PC-9 (cell line): ENCODE data around the gene PKHD1. TPM values are rescaled to one million over a fixed set of nuclear protein-coding genes. Genes with fewer than 3 reads are reported as not detected.

Experiments used
- BruUV-seq: library from RNA; stranded (reverse); fragments of 400-500 nt; replicated peaks from 2 replicates; lab custom pipeline; 2021; lab: Mats Ljungman, UMichigan
- CTCF ChIA-PET: fragments of 300-600 bp; sonication (Branson Sonifier 250); formaldehyde crosslinking; loops from one replicate; lab custom pipeline; 2022; ENCODE audit warnings: antibody characterized with exemption; lab: Charles Lee
- POLR2A ChIA-PET: fragments of 300-600 bp; sonication (Branson Sonifier 250); formaldehyde crosslinking; loops from one replicate; lab custom pipeline; 2022; ENCODE audit warnings: antibody characterized with exemption; ENCODE audit not compliant: unreplicated experiment; lab: Charles Lee
- DNase-seq, 2 experiments: peaks; one replicate each; pipeline versions ENCODE4 v3.0.0 to v3.0.0-alpha.2; 2015 to 2022; ENCODE audit warnings: mixed read lengths in 1 of 2
- H2AFZ ChIP-seq: fragments of 200-600 bp; sonication (generic); 2 replicates; pipeline ENCODE4 v1.8.1; 2017; ENCODE audit warnings: antibody characterized with exemption
- H3F3A ChIP-seq: fragments of 200-600 bp; sonication (generic); 2 replicates; pipeline ENCODE4 v1.8.1; 2017; ENCODE audit warnings: antibody characterized with exemption, mild to moderate bottlenecking, low read depth; ENCODE audit not compliant: insufficient read depth
- H3K27ac ChIP-seq: fragments of 200-600 bp; sonication (generic); 2 replicates; pipeline ENCODE4 v1.6.1; 2016; ENCODE audit warnings: mixed run types
- H3K27me3 ChIP-seq: fragments of 200-600 bp; sonication (generic); 2 replicates; pipeline ENCODE4 v1.6.1; 2016; ENCODE audit warnings: low read depth, mixed run types; ENCODE audit not compliant: insufficient read depth
- H3K36me3 ChIP-seq: fragments of 200-600 bp; sonication (generic); 2 replicates; pipeline ENCODE4 v1.6.1; 2016; ENCODE audit warnings: low read depth, mixed run types
- H3K4me1 ChIP-seq: fragments of 200-600 bp; sonication (generic); replicated peaks from 2 replicates; pipeline ENCODE4 v1.6.1; 2016; ENCODE audit warnings: mixed run types; ENCODE audit not compliant: insufficient read depth
- H3K4me2 ChIP-seq: fragments of 200-600 bp; sonication (generic); 2 replicates; pipeline ENCODE4 v1.6.1; 2017; ENCODE audit warnings: mixed run types
- H3K4me3 ChIP-seq: fragments of 200-600 bp; sonication (generic); 2 replicates; pipeline ENCODE4 v1.6.1; 2016; ENCODE audit warnings: mixed run types
- H3K79me2 ChIP-seq: fragments of 200-600 bp; sonication (generic); 2 replicates; pipeline ENCODE4 v1.6.1; 2017; ENCODE audit warnings: low read depth, mixed run types
- H3K9me2 ChIP-seq: fragments of 200-600 bp; sonication (generic); 2 replicates; pipeline ENCODE4 v1.8.1; 2017; ENCODE audit warnings: mild to moderate bottlenecking; ENCODE audit not compliant: insufficient read depth
- H3K9me3 ChIP-seq: fragments of 200-600 bp; sonication (generic); 2 replicates; pipeline ENCODE4 v1.8.1; 2016; ENCODE audit warnings: low read depth; ENCODE audit not compliant: insufficient read depth
- H4K20me1 ChIP-seq: fragments of 200-600 bp; sonication (generic); 2 replicates; pipeline ENCODE4 v1.8.1; 2017; ENCODE audit not compliant: insufficient read depth
- CTCF ChIP-seq: fragments of 200-600 bp; sonication (generic); conservative IDR thresholded peaks from 2 replicates; pipeline ENCODE4 v1.6.1; 2017; ENCODE audit warnings: mixed run types, antibody characterized with exemption, mild to moderate bottlenecking, moderate library complexity
- EZH2 ChIP-seq: fragments of 200-600 bp; sonication (generic); IDR thresholded peaks from 2 replicates; pipeline ENCODE4 v1.8.0; 2017; ENCODE audit warnings: antibody characterized with exemption, low read depth
- intact Hi-C: fragments of 100-400 bp; cut with micrococcal nuclease; formaldehyde crosslinking; loops from one replicate; pipeline ENCODE4 v1.10.0; 2022; ENCODE audit not compliant: unreplicated experiment
- total RNA-seq: library from RNA; stranded (reverse); gene quantifications from 2 replicates; pipeline ENCODE4 v1.2.3, GENCODE V29; 2021

The PKHD1 gene
- total RNA-seq, 1 experiment from 2014 or later: not detected

- no peaks in the 10 kb centered on the region for H4K20me1 ChIP-seq
- H3K79me2 ChIP-seq: no peaks in the 10 kb centered on the region
- no peaks in the 10 kb centered on the region for H3K9me2 ChIP-seq
- no peaks in the 10 kb centered on the region for H3K36me3 ChIP-seq
- no peaks in the 10 kb centered on the region for H3K4me1 ChIP-seq
- no peak overlapping the region for H3K27ac ChIP-seq
- no peaks in the 10 kb centered on the region for H3F3A ChIP-seq
- intact Hi-C loops: no loop called here
- ChIA-PET CTCF (no interaction called here), POLR2A (no interaction called here)
- H3K4me2 ChIP-seq: no peak overlapping the region
- H2AFZ ChIP-seq: no peak overlapping the region
- DNase-seq: no peak
- TF ChIP-seq EZH2: no peak
- TF ChIP-seq CTCF: no peak
- H3K27me3 ChIP-seq: peaks cover 22% of the 10 kb centered on the region
- no peak overlapping the region for H3K4me3 ChIP-seq
- no peaks in the 10 kb centered on the region for H3K9me3 ChIP-seq
- no TSS peak for BruUV-seq
These were observed 17.6 kb upstream of the PKHD1 start for GRCh38 chr6:52104979-52105378.

GRCh38 chr6:52103623-52104022, 16.2 kb upstream of the PKHD1 start:
- POLR2A ChIA-PET: no interaction called here
- peaks cover 35% of the 10 kb centered on the region for H3K27me3 ChIP-seq
- H3K9me2 ChIP-seq: no peaks in the 10 kb centered on the region
- intact Hi-C loops: no loop called here
- H3F3A ChIP-seq: no peaks in the 10 kb centered on the region
- no peak for DNase-seq
- no peaks in the 10 kb centered on the region for H3K36me3 ChIP-seq
- no TSS peak for BruUV-seq
- no peak overlapping the region for H2AFZ ChIP-seq
- H3K27ac ChIP-seq: no peak overlapping the region
- no peaks in the 10 kb centered on the region for H3K4me1 ChIP-seq
- H3K4me2 ChIP-seq: no peak overlapping the region
- no peaks in the 10 kb centered on the region for H3K79me2 ChIP-seq
- CTCF ChIA-PET: interaction anchor here (0.6 kb wide), 1 partner anchor 145 kb away, joined by 6 read pairs; no protein-coding TSS in a partner anchor
- TF ChIP-seq CTCF (no peak), EZH2 (no peak)
- no peaks in the 10 kb centered on the region for H4K20me1 ChIP-seq
- no peaks in the 10 kb centered on the region for H3K9me3 ChIP-seq
- H3K4me3 ChIP-seq: no peak overlapping the region

GRCh38 chr6:52102405-52102804, 15.0 kb upstream of the PKHD1 start:
- POLR2A ChIA-PET: no interaction called here
- no TSS peak for BruUV-seq
- Histone ChIP-seq H3K79me2 (no peaks in the 10 kb centered on the region), H3K4me2 (no peak overlapping the region), H3K27ac (no peak overlapping the region), H2AFZ (no peak overlapping the region), H3K9me2 (no peaks in the 10 kb centered on the region), H3K9me3 (no peaks in the 10 kb centered on the region), H3K4me1 (no peaks in the 10 kb centered on the region), H3K36me3 (no peaks in the 10 kb centered on the region), H3K4me3 (no peak overlapping the region), H4K20me1 (no peaks in the 10 kb centered on the region), H3K27me3 (peaks cover 37% of the 10 kb centered on the region), H3F3A (no peaks in the 10 kb centered on the region)
- DNase-seq: no peak
- intact Hi-C loops: no loop called here
- CTCF ChIA-PET: no interaction called here
- TF ChIP-seq EZH2 (no peak), CTCF (no peak)
